NCI-H2196 (cell line): ENCODE results near the gene GPR6.

Experiments
- DNase-seq: peaks from one replicate; lab custom pipeline; 2025; ENCODE audit not compliant: unreplicated experiment; lab: John Stamatoyannopoulos, UW

GPR6 gene, protein sequence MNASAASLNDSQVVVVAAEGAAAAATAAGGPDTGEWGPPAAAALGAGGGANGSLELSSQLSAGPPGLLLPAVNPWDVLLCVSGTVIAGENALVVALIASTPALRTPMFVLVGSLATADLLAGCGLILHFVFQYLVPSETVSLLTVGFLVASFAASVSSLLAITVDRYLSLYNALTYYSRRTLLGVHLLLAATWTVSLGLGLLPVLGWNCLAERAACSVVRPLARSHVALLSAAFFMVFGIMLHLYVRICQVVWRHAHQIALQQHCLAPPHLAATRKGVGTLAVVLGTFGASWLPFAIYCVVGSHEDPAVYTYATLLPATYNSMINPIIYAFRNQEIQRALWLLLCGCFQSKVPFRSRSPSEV

DNA sequence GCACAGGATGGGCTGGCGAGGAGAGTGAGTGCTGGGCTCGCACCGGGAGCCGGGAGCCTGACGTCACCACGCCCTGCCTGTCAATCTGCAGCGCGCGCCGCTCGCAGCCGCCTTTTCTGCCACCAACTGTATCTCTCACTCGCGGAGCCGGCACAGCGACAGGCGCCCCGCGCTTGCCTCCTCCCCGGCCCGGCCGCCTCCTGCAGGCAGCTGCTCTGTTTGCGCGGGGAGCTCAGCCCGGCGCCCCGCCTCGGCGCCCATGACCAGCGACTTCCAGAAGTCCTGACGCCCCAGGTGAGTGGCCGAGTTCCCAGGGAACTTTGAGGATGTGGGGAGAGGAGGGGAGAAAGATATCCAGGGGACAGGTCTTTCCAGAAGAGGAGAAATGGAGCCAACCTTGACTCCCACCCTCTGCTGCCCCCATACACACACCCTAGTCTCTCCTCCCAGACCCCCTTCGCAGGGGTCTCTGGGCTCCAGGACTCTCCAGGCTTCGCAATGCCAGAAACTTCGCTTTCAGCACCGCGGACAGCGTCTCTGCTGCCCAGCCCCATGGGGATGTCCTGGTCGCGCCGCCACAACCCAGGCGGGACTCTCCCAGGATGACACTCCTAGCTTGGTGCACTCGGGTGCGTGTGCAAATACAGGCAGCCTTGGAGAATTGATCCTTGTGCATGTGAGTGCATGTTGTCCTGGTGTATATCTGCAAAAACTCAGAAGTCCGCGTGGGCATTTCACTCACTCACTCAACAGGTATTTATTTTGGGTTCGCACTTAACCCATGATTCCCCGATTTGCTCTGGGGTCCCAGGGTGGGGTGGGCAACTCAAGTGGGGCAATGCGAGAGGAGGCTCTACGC, at the start of gene GPR6:
Gene GPR6, plus strand, starts transcription at position 138 of the 859 bp plus-strand sequence. CDS start 802 bp downstream, outside the sequence.
- peak; percentile 53 for DNase-seq

DNA sequence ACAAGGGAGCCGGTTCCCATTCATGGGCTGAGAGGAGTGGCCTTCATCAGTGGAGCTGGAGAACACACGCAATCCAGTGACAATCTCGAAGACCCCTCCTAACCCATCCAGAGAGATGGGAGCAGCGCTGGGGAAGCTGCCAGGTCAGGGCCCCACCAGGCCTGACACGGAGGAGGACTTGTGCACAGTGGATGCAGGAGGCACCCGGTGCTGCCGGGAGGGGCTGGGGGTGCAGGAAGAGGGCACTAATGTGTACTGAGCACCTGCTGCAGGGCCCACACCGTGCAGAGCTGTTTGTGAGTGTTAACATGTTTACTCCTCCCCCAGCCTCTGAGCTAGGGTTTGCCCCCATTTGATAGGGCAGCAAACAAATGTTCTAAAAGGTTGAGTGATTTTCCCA, 43.8 kb upstream of the GPR6 start:
- DNase-seq, result no peak

DNA sequence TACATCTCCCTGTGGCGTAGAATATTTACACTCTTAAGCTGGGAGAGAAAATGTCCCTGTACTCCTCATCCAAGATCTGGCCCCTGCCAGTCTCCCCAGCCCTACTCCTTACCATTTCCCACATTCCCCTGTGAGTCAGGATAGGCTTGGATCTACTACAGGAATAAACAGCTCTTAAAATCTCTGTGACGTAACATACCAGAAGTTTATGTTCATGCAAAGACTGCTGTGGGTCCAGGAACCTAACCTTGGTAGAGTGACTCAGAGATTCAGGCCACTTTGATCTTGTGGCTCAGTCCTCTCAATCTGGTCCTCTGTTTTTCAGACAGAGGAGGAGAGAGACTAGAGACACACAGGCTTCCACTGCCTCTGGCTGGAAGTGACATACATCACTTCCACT, 38.5 kb upstream of the GPR6 start:
- DNase-seq, result no peak

DNA sequence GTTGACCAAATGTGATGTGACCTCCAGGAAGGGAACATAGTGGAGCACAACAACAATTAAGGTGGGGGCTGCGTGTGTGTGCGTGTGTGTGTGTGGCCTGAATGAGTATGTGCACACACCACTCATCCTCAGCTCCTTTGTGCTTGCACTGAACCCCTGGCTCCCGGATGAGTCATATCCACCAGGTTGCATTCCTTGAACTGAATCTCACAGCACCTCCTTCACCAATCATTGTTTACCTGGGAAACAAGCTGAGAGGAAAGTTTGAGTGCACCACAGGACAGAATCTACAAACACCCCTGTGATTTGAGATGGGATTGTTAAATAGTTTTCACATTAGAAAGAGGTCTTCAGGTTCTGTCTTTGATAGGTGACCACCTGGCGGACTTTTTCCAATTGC, 33.7 kb upstream of the GPR6 start:
- DNase-seq, result no peak

DNA sequence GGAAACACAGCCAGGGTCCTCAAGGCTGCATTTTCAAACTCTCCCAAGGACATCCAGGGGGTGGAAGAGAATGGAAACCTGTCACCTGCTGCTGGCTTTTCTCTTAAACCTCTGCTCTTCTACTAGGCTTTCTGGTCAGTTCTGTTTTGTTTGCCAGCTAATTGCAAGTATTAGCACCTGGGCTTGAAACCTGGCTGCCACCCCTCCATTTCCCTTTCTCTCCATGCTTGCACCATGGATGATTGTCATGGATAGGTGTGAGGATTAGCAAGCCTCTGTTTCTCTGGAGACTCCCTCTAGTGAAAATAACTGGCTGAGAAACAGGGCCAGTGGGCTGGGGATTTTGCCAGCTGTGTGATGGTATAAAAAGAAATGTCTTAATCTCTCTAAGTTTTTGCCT, 33.0 kb upstream of the GPR6 start:
- no peak for DNase-seq

DNA sequence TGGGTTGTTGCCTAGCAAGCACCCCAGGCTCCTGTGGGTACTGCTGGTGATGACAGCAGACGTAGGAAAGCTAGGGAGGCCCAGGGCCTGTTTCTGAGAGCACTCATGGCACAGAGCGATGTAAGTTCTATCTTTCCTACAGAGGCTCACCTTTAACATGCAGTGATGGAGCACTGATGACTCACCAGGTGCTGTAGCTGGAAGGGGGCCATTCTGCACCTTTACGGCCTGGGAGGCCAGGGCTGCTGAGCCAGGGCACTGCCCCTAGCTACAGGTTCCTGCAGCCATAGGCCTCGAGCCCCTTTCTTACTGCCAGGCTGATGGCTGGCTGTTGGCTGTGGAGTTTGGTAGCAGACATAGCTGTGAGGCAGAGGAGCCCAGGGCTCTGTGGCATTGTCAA, 31.1 kb upstream of the GPR6 start:
- DNase-seq, result no peak

DNA sequence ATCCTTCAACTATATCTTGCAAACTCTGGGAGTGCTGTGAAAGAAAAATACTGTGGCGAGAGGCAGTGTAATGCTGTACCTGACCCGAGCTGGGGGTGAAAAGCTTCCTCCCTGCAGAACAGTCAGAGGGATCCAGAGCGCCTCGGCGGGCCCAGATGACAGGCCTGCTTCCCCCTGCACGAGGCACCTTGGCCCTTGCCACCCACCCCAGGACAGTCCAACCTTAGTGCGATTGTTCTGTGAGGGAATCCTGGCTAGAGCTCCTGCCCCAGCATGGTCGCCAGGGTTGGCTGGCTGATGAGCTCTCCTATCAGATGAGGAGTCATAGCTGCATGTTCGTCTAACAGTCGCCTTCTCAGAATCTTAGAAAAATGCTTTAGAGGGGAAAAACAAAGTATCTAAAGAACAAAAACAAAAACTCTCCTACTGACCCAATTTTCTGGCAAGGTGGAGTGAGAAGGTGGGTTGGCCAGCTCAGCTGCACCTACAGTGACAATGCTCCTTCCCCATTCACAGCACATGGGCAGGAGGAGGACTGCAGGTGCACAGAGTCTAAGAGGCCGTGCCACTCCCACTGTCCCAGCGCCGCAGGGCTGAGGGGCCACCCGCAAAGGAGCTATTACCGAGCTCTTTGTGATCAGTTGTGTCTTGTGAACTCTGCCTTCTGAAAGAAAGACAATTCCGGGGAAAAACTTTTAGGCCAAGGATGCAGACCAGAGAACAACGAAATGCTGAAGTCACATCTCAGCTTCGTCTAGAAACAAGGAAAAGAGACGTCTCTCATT, 28.6 kb upstream of the GPR6 start:
- DNase-seq, result no peak

DNA sequence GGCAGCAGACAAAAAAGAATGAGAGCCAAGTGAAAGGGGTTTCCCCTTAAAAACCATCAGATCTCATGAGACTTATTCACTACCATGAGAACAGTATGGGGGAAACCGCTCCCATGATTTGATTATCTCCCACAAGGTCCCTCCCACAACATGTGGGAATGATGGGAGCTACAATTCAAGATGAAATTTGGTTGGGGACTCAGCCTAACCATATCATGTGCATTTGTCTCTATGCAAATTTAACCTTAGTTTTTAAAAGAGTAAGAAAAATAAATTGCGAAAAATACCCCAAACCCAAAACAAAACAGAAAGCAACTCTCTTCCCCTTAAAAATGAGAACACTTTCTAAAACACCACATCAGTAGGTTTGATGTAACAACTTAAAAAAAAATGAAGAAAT, 22.6 kb upstream of the GPR6 start:
- DNase-seq, result no peak

DNA sequence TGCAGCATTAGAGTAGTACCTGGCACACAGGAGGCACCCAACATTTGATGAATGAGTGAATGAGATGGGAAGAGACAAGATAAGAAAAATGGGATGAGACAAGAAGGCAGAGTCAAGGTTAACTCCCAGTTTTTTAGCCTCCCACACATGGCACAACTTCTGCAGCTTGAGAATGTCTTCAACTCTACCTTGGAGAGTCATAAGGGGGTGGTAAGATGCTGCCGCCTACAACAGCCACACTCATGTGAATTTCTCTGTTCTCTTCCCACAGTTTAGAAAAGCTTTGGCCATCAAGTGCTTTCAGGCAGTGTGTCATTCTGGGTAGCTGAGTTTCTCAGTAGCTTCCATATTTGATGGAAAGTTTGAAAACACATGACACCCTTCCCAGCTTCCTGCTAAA, 19.5 kb upstream of the GPR6 start:
- no peak for DNase-seq

DNA sequence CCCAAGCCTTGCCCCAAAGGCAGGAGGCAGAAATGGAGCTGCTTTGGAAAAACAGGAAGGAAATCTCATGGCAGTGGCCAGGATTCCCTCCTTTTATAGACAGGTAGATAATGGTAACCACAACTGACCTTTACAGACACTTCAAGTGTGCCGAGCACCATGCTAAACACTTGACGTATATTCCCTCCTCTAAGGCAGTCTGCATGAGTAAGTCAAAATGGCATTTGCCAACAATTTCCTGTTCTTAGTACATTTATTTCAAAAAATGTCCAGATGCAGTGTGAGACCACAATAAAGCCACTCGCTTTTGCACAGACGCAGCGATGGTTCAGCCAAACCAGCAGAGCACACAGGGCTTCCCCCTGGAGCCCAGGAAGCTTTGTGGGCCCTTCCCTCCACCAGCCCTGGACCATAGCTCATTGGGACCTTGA, 16.5 kb upstream of the GPR6 start:
- no peak for DNase-seq

DNA sequence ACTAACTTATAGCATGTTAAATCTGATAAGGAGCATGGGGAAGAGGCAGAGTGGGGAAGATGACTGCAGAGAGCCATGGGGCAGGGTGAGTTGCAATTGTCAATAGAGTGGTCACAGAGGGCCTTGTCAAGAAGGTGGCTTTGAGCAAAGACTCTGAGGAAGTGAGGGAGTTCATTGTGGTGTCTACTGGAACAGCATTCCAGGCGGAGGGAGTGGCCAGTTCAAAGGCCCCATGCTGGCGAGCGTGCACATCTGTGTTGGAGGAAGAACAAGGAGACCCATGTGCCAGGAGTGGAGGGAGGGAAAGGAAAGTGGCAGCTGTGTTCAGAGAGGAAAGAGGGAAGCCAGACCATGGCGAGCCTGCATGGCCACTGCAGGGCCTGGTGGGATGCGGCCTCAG, 15.8 kb upstream of the GPR6 start:
- DNase-seq, result no peak

DNA sequence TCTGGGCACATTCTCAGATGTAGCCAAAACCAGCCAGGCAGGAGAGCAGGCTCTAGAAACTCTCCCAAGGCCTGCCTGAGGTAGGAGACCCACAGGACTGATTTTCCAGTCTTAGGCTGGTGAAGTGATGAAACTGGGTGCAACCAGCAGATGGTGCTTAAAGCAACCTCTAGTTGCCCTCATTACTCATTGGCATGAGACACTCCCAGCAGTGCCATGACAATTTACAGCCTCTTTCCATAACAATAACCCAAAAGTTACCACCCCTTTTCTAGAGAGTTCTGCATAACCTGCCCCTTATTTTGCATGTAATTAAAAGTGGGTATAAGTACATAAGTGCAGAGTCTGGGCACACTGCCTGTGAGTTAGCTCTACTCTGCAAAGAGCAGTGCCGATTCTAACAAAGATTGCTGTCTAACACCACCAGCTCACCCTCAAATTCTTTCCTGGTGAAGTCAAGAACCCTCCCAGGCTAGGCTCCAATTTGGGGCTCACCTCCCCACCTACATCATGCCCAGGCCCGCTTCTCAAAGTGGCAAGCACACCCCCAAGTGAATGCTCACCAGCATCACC, 14.4 kb upstream of the GPR6 start:
- no peak for DNase-seq

DNA sequence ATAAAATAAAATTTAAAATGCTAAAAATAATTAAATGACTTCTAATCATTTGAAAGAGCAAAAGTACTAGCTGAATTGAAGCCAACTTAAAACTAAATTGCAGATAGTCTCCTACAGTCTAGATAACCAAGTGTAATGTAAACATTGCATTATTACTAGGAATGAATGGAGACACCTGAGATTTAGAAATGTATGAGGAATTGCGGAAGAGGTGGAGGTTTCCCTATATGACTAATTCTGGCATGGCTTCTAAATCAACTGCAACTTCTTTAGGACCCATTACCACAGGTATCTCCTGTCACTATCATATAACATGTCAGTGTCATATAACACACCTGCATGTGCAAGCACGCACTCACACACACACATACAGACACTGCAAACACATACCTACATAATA, 13.2 kb upstream of the GPR6 start:
- DNase-seq, result no peak

DNA sequence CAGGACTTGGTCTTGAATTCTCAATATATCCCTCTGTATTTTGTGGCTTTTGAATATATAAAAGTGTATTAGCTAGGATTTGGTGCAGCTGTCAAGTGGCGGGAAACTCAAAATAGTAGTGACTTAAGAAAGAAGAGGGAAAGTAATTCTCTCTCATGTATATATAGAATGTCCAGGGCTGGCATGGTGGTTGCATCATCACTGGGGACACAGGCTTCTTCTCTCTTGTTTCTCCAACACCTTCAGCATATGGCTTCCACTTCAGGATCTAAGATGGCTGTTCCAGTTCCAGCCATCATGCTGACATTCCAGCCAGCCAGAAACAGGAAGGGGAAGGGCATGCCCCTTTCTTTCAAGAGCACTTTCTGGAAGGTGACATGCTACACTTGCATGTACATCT, 11.8 kb upstream of the GPR6 start:
- no peak for DNase-seq

DNA sequence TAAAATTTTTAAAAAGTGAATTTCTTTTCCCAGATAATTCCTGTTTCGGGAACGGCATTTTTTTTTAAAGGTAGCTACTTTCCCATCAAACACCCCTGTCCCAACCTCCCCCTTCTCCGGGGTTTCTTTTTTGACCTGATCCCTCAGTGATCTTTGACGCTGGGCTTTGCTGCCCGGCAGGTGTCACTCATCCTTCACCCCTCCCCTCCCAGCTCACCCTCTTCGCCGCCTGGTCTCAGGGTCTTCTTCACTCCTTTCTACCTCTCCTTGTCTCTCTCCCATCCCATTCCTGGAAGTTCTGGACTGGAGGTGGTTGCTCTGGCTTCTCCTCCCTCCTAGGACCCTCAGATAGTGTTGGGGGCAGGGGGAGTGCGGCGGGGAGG, 329 bp upstream of the GPR6 start:
- no peak for DNase-seq

DNA sequence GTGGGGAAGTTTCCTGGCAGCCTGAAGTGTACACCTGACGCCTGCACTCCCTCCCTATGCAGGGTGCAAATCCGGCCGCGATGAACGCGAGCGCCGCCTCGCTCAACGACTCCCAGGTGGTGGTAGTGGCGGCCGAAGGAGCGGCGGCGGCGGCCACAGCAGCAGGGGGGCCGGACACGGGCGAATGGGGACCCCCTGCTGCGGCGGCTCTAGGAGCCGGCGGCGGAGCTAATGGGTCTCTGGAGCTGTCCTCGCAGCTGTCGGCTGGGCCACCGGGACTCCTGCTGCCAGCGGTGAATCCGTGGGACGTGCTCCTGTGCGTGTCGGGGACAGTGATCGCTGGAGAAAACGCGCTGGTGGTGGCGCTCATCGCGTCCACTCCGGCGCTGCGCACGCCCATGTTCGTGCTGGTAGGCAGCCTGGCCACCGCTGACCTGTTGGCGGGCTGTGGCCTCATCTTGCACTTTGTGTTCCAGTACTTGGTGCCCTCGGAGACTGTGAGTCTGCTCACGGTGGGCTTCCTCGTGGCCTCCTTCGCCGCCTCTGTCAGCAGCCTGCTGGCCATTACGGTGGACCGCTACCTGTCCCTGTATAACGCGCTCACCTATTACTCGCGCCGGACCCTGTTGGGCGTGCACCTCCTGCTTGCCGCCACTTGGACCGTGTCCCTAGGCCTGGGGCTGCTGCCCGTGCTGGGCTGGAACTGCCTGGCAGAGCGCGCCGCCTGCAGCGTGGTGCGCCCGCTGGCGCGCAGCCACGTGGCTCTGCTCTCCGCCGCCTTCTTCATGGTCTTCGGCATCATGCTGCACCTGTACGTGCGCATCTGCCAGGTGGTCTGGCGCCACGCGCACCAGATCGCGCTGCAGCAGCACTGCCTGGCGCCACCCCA, 1.2 kb downstream of the GPR6 start:
- no peak for DNase-seq

DNA sequence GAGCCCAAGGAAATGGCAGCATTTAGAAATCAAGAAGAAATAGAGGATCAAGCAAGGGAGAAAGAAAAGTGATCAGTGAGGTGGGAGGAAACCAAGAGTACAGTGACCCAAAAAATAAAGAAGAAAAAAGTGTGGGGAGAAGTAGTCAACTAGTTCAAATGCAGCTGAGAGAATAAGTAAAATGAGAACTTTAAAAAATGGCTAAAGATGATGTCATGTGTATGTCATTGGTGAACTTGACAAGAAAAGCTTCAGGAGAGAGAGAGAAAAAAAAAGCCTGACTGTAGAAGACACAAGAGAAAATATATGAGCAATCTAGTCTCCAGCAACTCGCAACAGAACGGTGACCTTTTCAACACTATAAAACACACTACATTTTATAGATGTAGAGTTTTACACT, 6.3 kb downstream of the GPR6 start:
- DNase-seq, result no peak

DNA sequence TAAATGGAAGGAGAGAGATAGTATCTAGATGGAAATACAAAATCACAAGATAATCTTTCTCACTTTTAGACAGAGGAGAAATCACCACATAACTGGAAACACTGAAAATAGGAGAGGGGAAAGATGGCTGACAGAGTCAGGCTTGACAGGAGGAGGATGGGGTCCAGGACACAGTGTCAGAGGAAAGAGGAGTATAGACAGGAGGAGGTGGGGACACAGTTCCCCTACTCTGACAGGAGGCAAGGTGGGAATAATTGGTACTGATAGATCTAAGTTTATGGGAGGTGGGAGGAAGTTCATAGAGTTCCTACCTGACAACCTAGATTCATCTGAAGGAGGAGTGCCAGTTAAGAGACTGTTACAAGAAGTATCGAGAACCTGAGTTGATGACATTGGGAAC, 9.1 kb downstream of the GPR6 start:
- no peak for DNase-seq

DNA sequence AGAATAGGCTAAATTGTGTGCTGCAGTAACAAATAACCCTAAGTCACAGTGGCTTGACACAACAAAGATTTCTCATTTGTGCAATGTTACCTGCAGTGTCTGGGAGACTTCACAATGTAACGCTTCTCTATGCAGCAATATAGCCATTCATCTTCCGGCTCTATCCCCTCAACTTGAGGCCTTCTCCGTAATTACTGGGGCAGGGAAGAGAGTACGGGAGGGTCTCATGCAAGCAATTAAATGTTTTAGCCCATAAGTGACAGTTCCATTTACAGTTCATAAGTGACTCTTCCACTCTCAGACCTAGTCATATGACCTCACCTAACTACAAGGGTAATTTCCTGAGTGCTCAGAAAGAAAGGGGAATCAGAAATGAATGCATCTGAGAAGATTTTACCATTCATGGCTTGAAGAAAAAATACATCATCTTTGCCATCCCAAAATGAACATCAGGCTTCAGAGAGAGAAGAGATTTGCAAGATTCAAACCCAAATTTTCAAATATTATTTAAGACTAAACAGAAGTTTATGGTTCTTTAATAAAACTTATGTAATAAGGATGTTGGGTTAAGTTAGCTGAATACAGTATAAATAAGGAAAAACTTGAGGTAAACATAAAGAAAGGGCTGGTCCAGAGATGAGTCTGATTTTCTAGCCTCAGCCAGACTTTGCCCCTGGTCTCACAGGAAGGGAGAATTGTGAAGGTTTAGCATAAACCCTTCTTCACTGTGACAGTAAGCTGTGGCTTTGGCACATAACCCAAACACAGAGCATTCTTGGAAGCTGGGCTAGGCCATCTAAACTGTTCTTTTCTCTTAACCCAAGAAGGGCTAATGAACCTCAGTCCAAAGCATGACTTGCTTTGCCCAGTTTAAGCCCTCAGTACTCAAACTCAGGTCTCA, 13.3 kb downstream of the GPR6 start:
- DNase-seq, result no peak
